DMS 273 (cell line): ENCODE measurements around the gene RBBP8NL.
A peak's percentile ranks its signal among the peaks of the same experiment; 100 is the strongest.
"Not testable (repeated sequence)": the region's sequence is repeated elsewhere in the genome, so short reads cannot be mapped to it uniquely, and the experiment has no call there.

Source experiments
- DNase-seq: peaks from one replicate; lab custom pipeline; 2025; ENCODE audit not compliant: unreplicated experiment; lab: John Stamatoyannopoulos, UW

RBBP8NL gene

GRCh38 chr20:62376112-62377063 is 51.0 kb downstream of the RBBP8NL start:
- DNase-seq, result peak; percentile 71

- peak; percentile 68 for DNase-seq
Observed at GRCh38 chr20:62374331-62375152, 52.8 kb downstream of the RBBP8NL start.

GRCh38 chr20:62373631-62374179 is 53.6 kb downstream of the RBBP8NL start:
- not testable (repeated sequence) for DNase-seq

GRCh38 chr20:62372042-62372993 is 55.0 kb downstream of the RBBP8NL start:
- no peak for DNase-seq

- no peak for DNase-seq
Observed at GRCh38 chr20:62371588-62372041, 55.7 kb downstream of the RBBP8NL start.

GRCh38 chr20:62370807-62371587 is 56.3 kb downstream of the RBBP8NL start:
- no peak for DNase-seq

- DNase-seq, result peak; percentile 72
Observed at GRCh38 chr20:62370115-62370806, 57.1 kb downstream of the RBBP8NL start.

GRCh38 chr20:62369815-62370114 is 57.6 kb downstream of the RBBP8NL start:
- DNase-seq, result no peak

- peak; percentile 61 for DNase-seq
Observed at GRCh38 chr20:62368976-62369814, 58.1 kb downstream of the RBBP8NL start.

GRCh38 chr20:62368392-62368975 is 58.9 kb downstream of the RBBP8NL start:
- no peak for DNase-seq

- DNase-seq, result peak; percentile 89
Observed at GRCh38 chr20:62367633-62368391, 59.5 kb downstream of the RBBP8NL start.

GRCh38 chr20:62367136-62367632 is 60.2 kb downstream of the RBBP8NL start, which contains the start of gene LAMA5:
Gene LAMA5, minus strand, starts transcription at chr20:62367312. Its CDS starts 67 bp downstream, at chr20:62367245.
- peak; percentile 72 for DNase-seq

GRCh38 chr20:62366370-62367135 is 60.8 kb downstream of the RBBP8NL start:
- peak; percentile 52 for DNase-seq

- DNase-seq, result peak; percentile 68
Observed at GRCh38 chr20:62365814-62366369, 61.4 kb downstream of the RBBP8NL start.

GRCh38 chr20:62364911-62365736 is 62.2 kb downstream of the RBBP8NL start:
- DNase-seq, result peak; percentile 47
